Measurements from ENCODE around the gene NUCB1. TPM values are rescaled to one million over a fixed set of nuclear protein-coding genes. Genes with fewer than 3 reads are reported as not detected.

Gene NUCB1
- total RNA-seq, 1 donor from 2014 or later, result 159 TPM

DNA sequence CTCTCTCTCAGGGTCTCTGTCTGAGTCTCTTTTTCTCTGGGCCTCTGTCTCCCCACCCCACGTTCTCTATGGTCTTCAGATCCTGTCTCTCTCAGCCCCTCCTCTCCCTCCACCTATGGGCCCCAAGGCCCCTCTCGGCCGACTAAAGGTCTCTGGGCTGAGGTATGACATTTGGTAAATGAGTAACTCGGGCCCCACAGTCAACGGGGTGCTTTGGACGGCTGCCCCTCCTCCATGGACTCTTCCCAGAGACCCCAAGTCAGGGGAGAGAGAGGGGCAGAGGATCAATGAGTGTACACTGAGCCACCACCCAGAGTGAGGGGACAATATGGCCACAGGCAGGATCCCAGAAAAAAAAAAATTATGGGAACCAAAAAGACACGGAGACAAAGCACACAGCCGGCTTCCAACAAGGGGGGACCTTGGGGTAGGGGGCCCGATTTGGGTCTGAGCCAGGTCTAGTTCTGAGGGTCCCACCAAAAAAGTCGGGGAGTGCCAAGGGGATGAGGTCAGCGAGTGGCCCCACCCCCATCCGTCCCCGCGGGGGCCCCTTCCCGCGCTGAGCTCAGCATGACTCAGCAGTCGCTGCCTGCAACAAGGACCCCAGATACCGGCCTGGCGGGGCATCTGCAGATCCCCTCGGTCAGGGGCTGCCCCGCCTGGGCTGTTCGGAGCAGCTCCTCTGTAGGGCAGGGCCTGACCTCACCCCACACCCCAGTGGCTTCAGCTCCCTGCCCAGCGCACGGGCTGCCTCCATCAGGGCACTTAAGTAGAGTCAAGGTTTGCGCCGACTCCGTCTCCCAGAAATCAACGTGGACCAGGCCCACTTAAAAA lies 63.5 kb downstream of the NUCB1 start:
- Mint-ChIP-seq H3K36me3 (peaks cover 19% of the 10 kb centered on the region), H3K27ac (peak overlapping the region; percentile 100), H3K4me1 (peaks cover 43% of the 10 kb centered on the region), H3K9me3 (no peaks in the 10 kb centered on the region), H3K27me3 (ENCODE audit: low read depth) (no peaks in the 10 kb centered on the region), H3K4me3 (peak overlapping the region; percentile 100)
- TF ChIP-seq, protein P1, sequence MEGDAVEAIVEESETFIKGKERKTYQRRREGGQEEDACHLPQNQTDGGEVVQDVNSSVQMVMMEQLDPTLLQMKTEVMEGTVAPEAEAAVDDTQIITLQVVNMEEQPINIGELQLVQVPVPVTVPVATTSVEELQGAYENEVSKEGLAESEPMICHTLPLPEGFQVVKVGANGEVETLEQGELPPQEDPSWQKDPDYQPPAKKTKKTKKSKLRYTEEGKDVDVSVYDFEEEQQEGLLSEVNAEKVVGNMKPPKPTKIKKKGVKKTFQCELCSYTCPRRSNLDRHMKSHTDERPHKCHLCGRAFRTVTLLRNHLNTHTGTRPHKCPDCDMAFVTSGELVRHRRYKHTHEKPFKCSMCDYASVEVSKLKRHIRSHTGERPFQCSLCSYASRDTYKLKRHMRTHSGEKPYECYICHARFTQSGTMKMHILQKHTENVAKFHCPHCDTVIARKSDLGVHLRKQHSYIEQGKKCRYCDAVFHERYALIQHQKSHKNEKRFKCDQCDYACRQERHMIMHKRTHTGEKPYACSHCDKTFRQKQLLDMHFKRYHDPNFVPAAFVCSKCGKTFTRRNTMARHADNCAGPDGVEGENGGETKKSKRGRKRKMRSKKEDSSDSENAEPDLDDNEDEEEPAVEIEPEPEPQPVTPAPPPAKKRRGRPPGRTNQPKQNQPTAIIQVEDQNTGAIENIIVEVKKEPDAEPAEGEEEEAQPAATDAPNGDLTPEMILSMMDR (IDR thresholded peaks at IDR 0.05; ENCODE audit: unreplicated experiment), result no peak
- peak; percentile 63 to 76 for DNase-seq (ENCODE audit: low spot score in 2 of 2, unreplicated experiment in 2 of 2)

DNA sequence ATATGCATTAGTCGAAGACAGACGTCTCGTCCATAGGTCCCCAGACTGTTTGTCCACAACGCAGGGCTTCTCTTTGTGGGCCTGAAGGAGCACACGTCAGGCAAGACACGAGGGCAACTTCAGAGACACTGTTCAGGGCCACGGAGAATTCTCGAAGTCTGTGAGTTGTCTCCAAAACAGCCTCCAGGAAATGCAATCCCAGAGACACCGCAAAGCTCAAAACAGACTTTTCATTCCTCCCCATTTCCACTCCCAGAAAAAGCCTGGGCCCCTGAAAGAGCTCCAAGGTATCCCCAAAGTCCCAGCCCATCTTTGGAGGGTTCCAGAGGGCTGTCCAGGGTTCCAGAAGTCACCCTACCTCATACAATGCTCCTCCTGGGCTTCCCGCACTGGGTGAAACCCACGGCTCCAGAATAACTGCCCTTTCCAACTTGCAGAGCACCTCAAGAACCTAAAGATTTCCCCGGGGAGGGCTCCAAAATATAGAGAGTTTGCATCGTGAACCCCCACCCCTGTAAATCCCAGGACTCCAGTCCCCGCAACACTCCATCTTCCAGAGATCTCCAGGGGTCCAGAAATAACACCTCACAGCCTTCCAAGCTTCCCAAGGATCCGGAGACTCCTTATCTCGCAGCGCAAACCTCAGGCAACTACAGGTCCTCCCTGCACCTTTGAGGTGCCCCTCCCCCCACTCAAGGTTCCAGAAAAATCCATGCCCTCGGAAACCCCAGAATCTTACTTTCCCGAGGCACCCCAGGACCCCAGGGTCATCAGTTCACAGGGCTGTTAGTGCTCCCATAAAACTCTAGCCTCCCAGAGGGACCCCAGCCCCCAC lies 64.3 kb downstream of the NUCB1 start:
- Mint-ChIP-seq H3K36me3 (peaks cover 19% of the 10 kb centered on the region), H3K27me3 (ENCODE audit: low read depth) (no peaks in the 10 kb centered on the region), H3K4me3 (peak overlapping the region; percentile 100), H3K9me3 (no peaks in the 10 kb centered on the region), H3K4me1 (peaks cover 43% of the 10 kb centered on the region), H3K27ac (peak overlapping the region; percentile 100)
- no peak for DNase-seq (ENCODE audit: low spot score in 2 of 2, unreplicated experiment in 2 of 2)
- TF ChIP-seq, protein P1 (IDR thresholded peaks at IDR 0.05; ENCODE audit: unreplicated experiment), result no peak

DNA sequence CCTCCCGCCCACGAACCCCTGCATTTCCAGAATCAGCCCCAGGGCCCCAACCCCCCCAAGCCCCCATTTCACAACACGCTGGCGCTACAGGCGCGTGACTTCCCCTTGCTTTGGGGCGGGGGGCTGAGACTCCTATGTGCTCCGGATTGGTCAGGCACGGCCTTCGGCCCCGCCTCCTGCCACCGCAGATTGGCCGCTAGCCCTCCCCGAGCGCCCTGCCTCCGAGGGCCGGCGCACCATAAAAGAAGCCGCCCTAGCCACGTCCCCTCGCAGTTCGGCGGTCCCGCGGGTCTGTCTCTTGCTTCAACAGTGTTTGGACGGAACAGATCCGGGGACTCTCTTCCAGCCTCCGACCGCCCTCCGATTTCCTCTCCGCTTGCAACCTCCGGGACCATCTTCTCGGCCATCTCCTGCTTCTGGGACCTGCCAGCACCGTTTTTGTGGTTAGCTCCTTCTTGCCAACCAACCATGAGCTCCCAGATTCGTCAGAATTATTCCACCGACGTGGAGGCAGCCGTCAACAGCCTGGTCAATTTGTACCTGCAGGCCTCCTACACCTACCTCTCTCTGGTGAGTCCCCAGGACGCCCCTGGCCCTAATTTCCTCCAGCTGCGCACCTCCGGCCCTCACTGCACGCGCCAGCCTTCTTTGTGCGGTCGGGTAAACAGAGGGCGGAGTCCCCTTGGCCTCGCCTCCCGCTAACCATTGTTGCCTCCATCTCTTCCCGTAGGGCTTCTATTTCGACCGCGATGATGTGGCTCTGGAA lies 65.1 kb downstream of the NUCB1 start, which contains the start of gene FTL:
Gene FTL (plus strand): TSS at position 270 of the 766 bp plus-strand sequence. CDS start 199 bp downstream, at position 469.
- Mint-ChIP-seq H3K4me3 (peak within 1 kb of the TSS; percentile 100), H3K27me3 (ENCODE audit: low read depth) (no peaks in the 10 kb centered on the region), H3K27ac (peak within 1 kb of the TSS; percentile 100), H3K9me3 (no peaks in the 10 kb centered on the region), H3K36me3 (peaks cover 23% of the 10 kb centered on the region), H3K4me1 (peaks cover 43% of the 10 kb centered on the region)
- TF ChIP-seq, protein P1 (IDR thresholded peaks at IDR 0.05; ENCODE audit: unreplicated experiment), result no peak
- peak; percentile 90 to 96 for DNase-seq (ENCODE audit: low spot score in 2 of 2, unreplicated experiment in 2 of 2)

DNA sequence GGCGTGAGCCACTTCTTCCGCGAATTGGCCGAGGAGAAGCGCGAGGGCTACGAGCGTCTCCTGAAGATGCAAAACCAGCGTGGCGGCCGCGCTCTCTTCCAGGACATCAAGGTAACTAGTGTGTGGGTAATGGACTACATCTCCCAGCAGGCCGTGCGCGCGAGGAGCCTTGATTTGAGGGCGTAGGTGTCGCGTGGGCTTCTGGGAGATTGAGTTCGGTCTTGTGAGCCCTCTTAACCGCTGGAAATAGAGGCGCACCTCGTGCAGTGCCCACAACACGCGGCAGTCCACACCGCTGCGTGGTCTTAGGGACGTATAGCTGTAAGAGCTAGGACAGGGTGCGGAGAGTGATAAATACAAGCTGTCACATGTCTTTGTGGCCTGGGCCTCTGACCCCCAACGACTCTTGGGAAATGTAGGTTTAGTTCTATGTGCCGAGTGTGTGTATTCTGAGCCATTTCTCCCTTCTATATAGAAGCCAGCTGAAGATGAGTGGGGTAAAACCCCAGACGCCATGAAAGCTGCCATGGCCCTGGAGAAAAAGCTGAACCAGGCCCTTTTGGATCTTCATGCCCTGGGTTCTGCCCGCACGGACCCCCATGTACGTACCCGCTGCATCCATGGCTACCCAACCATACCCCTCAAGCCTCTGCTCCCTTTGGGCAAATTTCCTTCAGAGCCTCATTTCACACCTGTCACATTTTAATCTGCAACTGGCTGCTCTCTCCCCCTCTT lies 65.9 kb downstream of the NUCB1 start:
- peak; percentile 75 to 88 for DNase-seq (ENCODE audit: low spot score in 2 of 2, unreplicated experiment in 2 of 2)
- peak overlapping the region; percentile 100 for H3K27ac Mint-ChIP-seq
- no peaks in the 10 kb centered on the region for H3K9me3 Mint-ChIP-seq
- TF ChIP-seq, protein P1 (IDR thresholded peaks at IDR 0.05; ENCODE audit: unreplicated experiment), result no peak
- peaks cover 43% of the 10 kb centered on the region for H3K4me1 Mint-ChIP-seq
- H3K4me3 Mint-ChIP-seq, result peak overlapping the region; percentile 100
- H3K27me3 Mint-ChIP-seq (ENCODE audit: low read depth), result no peaks in the 10 kb centered on the region
- H3K36me3 Mint-ChIP-seq, result peaks cover 24% of the 10 kb centered on the region

All from mesothelial cell of epicardium (in vitro differentiated cells).